Prostate gland (tissue), 2 donors: ENCODE data around the gene ATP6V0D1.

ENCODE experiments used
- CTCF ChIP-seq, 4 experiments: fragments of 200-600 bp in 2 of 4; fragments of 450-650 bp in 2 of 4; sonication (generic) in 2 of 4; IDR thresholded peaks; 1 replicate in 3 of 4; 2 replicates in 1 of 4; pipeline ENCODE4 v1.5.1; 2016 to 2019; ENCODE audit warnings: antibody characterized with exemption in 4 of 4, mild to moderate bottlenecking in 2 of 4, moderate library complexity in 2 of 4
- POLR2AphosphoS5 ChIP-seq: sonication (generic); formaldehyde crosslinking; IDR thresholded peaks from one replicate; pipeline ENCODE4 v1.6.1; 2017; ENCODE audit warnings: antibody characterized with exemption

- TF ChIP-seq CTCF (IDR thresholded peaks at IDR 0.05), result no peak
- TF ChIP-seq POLR2AphosphoS5, result no peak
Measured at GRCh38 chr16:67517155-67517445, 36.1 kb upstream of the ATP6V0D1 start.
